Measurements from ENCODE around the gene ACTR3. TPM values are rescaled to one million over a fixed set of nuclear protein-coding genes. Genes with fewer than 3 reads are reported as not detected.

Gene ACTR3
- total and polyA plus RNA-seq, 2 experiments from 2014 or later = 63.7 to 137 TPM

- no peaks in the 10 kb centered on the region for H3K9me2 ChIP-seq (ENCODE audit: insufficient read depth)
- H3K36me3 ChIP-seq (ENCODE audit: insufficient read depth) = peaks cover 12% of the 10 kb centered on the region; the same call in 1 of the 2 replicates
- no peaks in the 10 kb centered on the region for H3K27me3 ChIP-seq (ENCODE audit: insufficient read depth)
- TF ChIP-seq ZNF114 (CRISPR knock-in tag; IDR thresholded peaks at IDR 0.05) (no peak), JUNB (IDR thresholded peaks at IDR 0.05; ENCODE audit: unreplicated experiment) (no peak), CTCF (conservative IDR thresholded peaks at IDR 0.05; ENCODE audit: low read depth in 2 of 2) (no peak), POLR2AphosphoS5 (IDR thresholded peaks at IDR 0.05; ENCODE audit: low read depth) (no peak), ZNF331 (CRISPR knock-in tag; IDR thresholded peaks at IDR 0.05; ENCODE audit: low read depth) (no peak), CREB1 (CRISPR knock-in tag; IDR thresholded peaks at IDR 0.05; ENCODE audit: low read depth) (no peak), NANOG (IDR thresholded peaks at IDR 0.05; ENCODE audit: borderline replicate concordance) (no peak), ETS1 (IDR thresholded peaks at IDR 0.05) (no peak), ZNF462 (CRISPR knock-in tag; IDR thresholded peaks at IDR 0.05) (no peak), EZH2 (IDR thresholded peaks at IDR 0.05; ENCODE audit: low read depth, unreplicated experiment) (no peak), EZH2phosphoT487 (IDR thresholded peaks at IDR 0.05; ENCODE audit: unreplicated experiment) (no peak), REST (IDR thresholded peaks at IDR 0.05; ENCODE audit: unreplicated experiment) (no peak), STAT1 (IDR thresholded peaks at IDR 0.05; ENCODE audit: unreplicated experiment) (no peak)
- no peak overlapping the region for H3K27ac ChIP-seq (ENCODE audit: low read depth)
- no peak overlapping the region for H3K4me2 ChIP-seq
- H3F3A ChIP-seq (replicated peaks; ENCODE audit: low read depth) = no peaks in the 10 kb centered on the region
- H3K79me2 ChIP-seq (replicated peaks; ENCODE audit: insufficient read depth) = peaks cover 25% of the 10 kb centered on the region; the same call in 1 of the 2 replicates
- H4K20me1 ChIP-seq (replicated peaks; ENCODE audit: insufficient read depth) = peaks cover 3% of the 10 kb centered on the region; the same call in 1 of the 2 replicates
- H3K27me3 Mint-ChIP-seq (ENCODE audit: insufficient read depth, low read depth, poor library complexity) = no peaks in the 10 kb centered on the region
- no peak for DNase-seq (ENCODE audit: low spot score)
- H3K27ac Mint-ChIP-seq = no peak overlapping the region
- H3K4me3 ChIP-seq = no peak overlapping the region
- H3K4me1 Mint-ChIP-seq = no peaks in the 10 kb centered on the region
- no peak overlapping the region for H2AFZ ChIP-seq
- H3K4me1 ChIP-seq (ENCODE audit: insufficient read depth) = no peaks in the 10 kb centered on the region
- H3K36me3 Mint-ChIP-seq (ENCODE audit: low read depth) = peaks cover 47% of the 10 kb centered on the region; the same call in 2 of the 3 replicates
- no peak for ATAC-seq
- no peak overlapping the region for H3K4me3 Mint-ChIP-seq
- H3K9me3 Mint-ChIP-seq = no peaks in the 10 kb centered on the region
These were observed 40.6 kb downstream of the ACTR3 start for GRCh38 chr2:113930448-113930847.

Data from GM23338 (cell line).